H1 (cell line): ENCODE data around the gene NDST3. TPM values are rescaled to one million over a fixed set of nuclear protein-coding genes. Genes with fewer than 3 reads are reported as not detected.

Experiments
- CEBPB ChIP-seq: IDR thresholded peaks from 2 replicates; pipeline ENCODE4 v1.6.1; 2012; ENCODE audit warnings: low read depth, low read length
- FOSL1 ChIP-seq: IDR thresholded peaks from 2 replicates; pipeline ENCODE4 v1.6.1; 2011; ENCODE audit warnings: mild to moderate bottlenecking, low read depth, low read length, moderate library complexity; ENCODE audit not compliant: insufficient read depth
- GABPA ChIP-seq: IDR thresholded peaks from 2 replicates; pipeline ENCODE4 v1.6.1; 2011; ENCODE audit warnings: mild to moderate bottlenecking, low read length, moderate library complexity, borderline replicate concordance; ENCODE audit not compliant: insufficient read depth
- MAFK ChIP-seq: IDR thresholded peaks from 2 replicates; pipeline ENCODE4 v1.6.1; 2012; ENCODE audit warnings: low read depth, mild to moderate bottlenecking, improper control_type of control experiment, low read length
- RFX5 ChIP-seq: IDR thresholded peaks from 2 replicates; pipeline ENCODE4 v1.6.1; 2011; ENCODE audit warnings: low read depth, low read length, improper control_type of control experiment, borderline replicate concordance
- polyA plus RNA-seq, 7 experiments: library from polyadenylated mRNA; depleted of rRNA in 3 of 7; stranded (reverse) in 5 of 7; unstranded in 2 of 7; fragments of >200 nt in 5 of 7; fragments of 200-250 nt in 2 of 7; gene quantifications; 1 replicate in 5 of 7; 2 replicates in 1 of 7; 4 replicates in 1 of 7; pipeline versions ENCODE4 v1.2.1 to v1.2.3, GENCODE V29; 2011 to 2013; ENCODE audit warnings: missing spikeins in 2 of 7, mixed read lengths in 2 of 7
- total RNA-seq: library from RNA; stranded (reverse); fragmentation: NEBNext Ultra II Directional; extraction: Animal tissue kit (Norgen Biotek cat#: 25700); gene quantifications from 2 replicates; pipeline ENCODE4 v1.2.1, GENCODE V29; 2021
- TF ChIP-seq, protein P1 (sequence below): fragments of 300-600 bp; sonication (generic); IDR thresholded peaks from 2 replicates; pipeline ENCODE4 v1.7.1; 2012; ENCODE audit warnings: low read length, moderate library complexity, mild to moderate bottlenecking, inconsistent platforms; ENCODE audit not compliant: insufficient replicate concordance

Gene NDST3
- total and polyA plus RNA-seq, 2 of the 8 experiments (the other 6 are each of a cell fraction or from before 2014, with no cell fraction given) = 0.35 to 0.60 TPM

DNA sequence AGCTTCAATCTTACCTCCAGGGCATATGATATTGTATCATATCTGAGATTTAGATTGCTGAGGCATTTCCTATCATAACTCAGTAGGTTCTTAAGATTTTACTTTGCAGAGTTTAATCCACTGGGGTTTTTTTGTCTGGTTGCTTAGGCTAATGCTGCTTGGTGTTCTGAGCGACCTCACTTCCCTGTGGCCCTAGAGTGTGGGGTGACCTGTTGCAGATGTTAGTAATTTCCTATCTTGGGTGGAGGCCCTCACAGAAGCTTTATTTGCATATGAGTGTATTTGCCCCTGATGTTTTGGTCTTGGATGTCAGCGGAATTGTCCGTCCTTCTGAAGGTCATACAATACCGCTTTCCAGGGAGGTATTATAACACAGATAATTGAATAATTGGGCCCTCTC is 137.1 kb downstream of the NDST3 start (continued):
- TF ChIP-seq, protein P1, sequence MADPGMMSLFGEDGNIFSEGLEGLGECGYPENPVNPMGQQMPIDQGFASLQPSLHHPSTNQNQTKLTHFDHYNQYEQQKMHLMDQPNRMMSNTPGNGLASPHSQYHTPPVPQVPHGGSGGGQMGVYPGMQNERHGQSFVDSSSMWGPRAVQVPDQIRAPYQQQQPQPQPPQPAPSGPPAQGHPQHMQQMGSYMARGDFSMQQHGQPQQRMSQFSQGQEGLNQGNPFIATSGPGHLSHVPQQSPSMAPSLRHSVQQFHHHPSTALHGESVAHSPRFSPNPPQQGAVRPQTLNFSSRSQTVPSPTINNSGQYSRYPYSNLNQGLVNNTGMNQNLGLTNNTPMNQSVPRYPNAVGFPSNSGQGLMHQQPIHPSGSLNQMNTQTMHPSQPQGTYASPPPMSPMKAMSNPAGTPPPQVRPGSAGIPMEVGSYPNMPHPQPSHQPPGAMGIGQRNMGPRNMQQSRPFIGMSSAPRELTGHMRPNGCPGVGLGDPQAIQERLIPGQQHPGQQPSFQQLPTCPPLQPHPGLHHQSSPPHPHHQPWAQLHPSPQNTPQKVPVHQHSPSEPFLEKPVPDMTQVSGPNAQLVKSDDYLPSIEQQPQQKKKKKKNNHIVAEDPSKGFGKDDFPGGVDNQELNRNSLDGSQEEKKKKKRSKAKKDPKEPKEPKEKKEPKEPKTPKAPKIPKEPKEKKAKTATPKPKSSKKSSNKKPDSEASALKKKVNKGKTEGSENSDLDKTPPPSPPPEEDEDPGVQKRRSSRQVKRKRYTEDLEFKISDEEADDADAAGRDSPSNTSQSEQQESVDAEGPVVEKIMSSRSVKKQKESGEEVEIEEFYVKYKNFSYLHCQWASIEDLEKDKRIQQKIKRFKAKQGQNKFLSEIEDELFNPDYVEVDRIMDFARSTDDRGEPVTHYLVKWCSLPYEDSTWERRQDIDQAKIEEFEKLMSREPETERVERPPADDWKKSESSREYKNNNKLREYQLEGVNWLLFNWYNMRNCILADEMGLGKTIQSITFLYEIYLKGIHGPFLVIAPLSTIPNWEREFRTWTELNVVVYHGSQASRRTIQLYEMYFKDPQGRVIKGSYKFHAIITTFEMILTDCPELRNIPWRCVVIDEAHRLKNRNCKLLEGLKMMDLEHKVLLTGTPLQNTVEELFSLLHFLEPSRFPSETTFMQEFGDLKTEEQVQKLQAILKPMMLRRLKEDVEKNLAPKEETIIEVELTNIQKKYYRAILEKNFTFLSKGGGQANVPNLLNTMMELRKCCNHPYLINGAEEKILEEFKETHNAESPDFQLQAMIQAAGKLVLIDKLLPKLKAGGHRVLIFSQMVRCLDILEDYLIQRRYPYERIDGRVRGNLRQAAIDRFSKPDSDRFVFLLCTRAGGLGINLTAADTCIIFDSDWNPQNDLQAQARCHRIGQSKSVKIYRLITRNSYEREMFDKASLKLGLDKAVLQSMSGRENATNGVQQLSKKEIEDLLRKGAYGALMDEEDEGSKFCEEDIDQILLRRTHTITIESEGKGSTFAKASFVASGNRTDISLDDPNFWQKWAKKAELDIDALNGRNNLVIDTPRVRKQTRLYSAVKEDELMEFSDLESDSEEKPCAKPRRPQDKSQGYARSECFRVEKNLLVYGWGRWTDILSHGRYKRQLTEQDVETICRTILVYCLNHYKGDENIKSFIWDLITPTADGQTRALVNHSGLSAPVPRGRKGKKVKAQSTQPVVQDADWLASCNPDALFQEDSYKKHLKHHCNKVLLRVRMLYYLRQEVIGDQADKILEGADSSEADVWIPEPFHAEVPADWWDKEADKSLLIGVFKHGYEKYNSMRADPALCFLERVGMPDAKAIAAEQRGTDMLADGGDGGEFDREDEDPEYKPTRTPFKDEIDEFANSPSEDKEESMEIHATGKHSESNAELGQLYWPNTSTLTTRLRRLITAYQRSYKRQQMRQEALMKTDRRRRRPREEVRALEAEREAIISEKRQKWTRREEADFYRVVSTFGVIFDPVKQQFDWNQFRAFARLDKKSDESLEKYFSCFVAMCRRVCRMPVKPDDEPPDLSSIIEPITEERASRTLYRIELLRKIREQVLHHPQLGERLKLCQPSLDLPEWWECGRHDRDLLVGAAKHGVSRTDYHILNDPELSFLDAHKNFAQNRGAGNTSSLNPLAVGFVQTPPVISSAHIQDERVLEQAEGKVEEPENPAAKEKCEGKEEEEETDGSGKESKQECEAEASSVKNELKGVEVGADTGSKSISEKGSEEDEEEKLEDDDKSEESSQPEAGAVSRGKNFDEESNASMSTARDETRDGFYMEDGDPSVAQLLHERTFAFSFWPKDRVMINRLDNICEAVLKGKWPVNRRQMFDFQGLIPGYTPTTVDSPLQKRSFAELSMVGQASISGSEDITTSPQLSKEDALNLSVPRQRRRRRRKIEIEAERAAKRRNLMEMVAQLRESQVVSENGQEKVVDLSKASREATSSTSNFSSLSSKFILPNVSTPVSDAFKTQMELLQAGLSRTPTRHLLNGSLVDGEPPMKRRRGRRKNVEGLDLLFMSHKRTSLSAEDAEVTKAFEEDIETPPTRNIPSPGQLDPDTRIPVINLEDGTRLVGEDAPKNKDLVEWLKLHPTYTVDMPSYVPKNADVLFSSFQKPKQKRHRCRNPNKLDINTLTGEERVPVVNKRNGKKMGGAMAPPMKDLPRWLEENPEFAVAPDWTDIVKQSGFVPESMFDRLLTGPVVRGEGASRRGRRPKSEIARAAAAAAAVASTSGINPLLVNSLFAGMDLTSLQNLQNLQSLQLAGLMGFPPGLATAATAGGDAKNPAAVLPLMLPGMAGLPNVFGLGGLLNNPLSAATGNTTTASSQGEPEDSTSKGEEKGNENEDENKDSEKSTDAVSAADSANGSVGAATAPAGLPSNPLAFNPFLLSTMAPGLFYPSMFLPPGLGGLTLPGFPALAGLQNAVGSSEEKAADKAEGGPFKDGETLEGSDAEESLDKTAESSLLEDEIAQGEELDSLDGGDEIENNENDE = no peak
- TF ChIP-seq GABPA (no peak), CEBPB (no peak), FOSL1 (no peak), RFX5 (no peak), MAFK (no peak)
- TF ChIP-seq, all 59 proteins: peak for 0
